DND-41 (cell line): ENCODE data around the gene TACR1.
A peak's percentile ranks its signal among the peaks of the same experiment; 100 is the strongest.
"Not testable (repeated sequence)": the region's sequence is repeated elsewhere in the genome, so short reads cannot be mapped to it uniquely, and the experiment has no call there.

Source experiments
- ATAC-seq: fragments of 200-7000 bp; cut with Tn5 transposase; 3 replicates; pipeline ENCODE4 v1.9.1; 2021; ENCODE audit warnings: low read depth; ENCODE audit not compliant: insufficient read depth
- DNase-seq: peaks from one replicate; pipeline ENCODE4 v3.0.0-alpha.2; 2020
- H2AFZ ChIP-seq: 2 replicates; pipeline ENCODE4 v1.6.0; 2012; ENCODE audit warnings: low read depth, low read length
- H3K27ac ChIP-seq: 2 replicates; pipeline ENCODE4 v1.5.1; 2012; ENCODE audit warnings: low read length, inconsistent platforms
- H3K27me3 ChIP-seq: fragments of 200-600 bp; sonication (generic); 2 replicates; pipeline ENCODE4 v1.6.0; 2012; ENCODE audit warnings: low read length, mild to moderate bottlenecking, inconsistent platforms; ENCODE audit not compliant: insufficient read depth, poor library complexity
- H3K36me3 ChIP-seq: 2 replicates; pipeline ENCODE4 v1.5.1; 2012; ENCODE audit warnings: low read length, inconsistent platforms; ENCODE audit not compliant: insufficient read depth
- H3K4me1 ChIP-seq: 2 replicates; pipeline ENCODE4 v1.5.1; 2012; ENCODE audit warnings: mild to moderate bottlenecking, low read length; ENCODE audit not compliant: insufficient read depth
- H3K4me2 ChIP-seq: 2 replicates; pipeline ENCODE4 v1.6.0; 2012; ENCODE audit warnings: mild to moderate bottlenecking, moderate library complexity, low read length, inconsistent platforms; ENCODE audit not compliant: insufficient read depth
- H3K4me3 ChIP-seq, 2 experiments: fragments of 200-600 bp in 1 of 2; shearing (Covaris generic) in 1 of 2; 2 replicates each; pipeline ENCODE4 v1.5.1; 2012 to 2016; ENCODE audit warnings: inconsistent platforms in 2 of 2, low read length in 2 of 2, mild to moderate bottlenecking in 2 of 2, low read depth in 1 of 2, moderate library complexity in 1 of 2
- H3K79me2 ChIP-seq: 2 replicates; pipeline ENCODE4 v1.6.0; 2012; ENCODE audit warnings: low read length, inconsistent platforms; ENCODE audit not compliant: insufficient read depth
- H3K9ac ChIP-seq: 2 replicates; pipeline ENCODE4 v1.6.0; 2012; ENCODE audit warnings: low read depth, mild to moderate bottlenecking, inconsistent platforms, low read length, moderate library complexity
- H3K9me3 ChIP-seq: 2 replicates; pipeline ENCODE4 v1.5.1; 2012; ENCODE audit warnings: low read length, moderate library complexity, mild to moderate bottlenecking, inconsistent platforms; ENCODE audit not compliant: insufficient read depth, severe bottlenecking
- H4K20me1 ChIP-seq: 2 replicates; pipeline ENCODE4 v1.6.0; 2012; ENCODE audit warnings: low read length; ENCODE audit not compliant: insufficient read depth
- EZH2 ChIP-seq: IDR thresholded peaks from 3 replicates; pipeline ENCODE4 v1.6.1; 2012; ENCODE audit warnings: borderline replicate concordance, low read depth, mild to moderate bottlenecking, moderate library complexity, low read length, inconsistent platforms; ENCODE audit not compliant: severe bottlenecking
- TF ChIP-seq, protein P1 (sequence below): IDR thresholded peaks from 2 replicates; pipeline ENCODE4 v1.5.1; 2012; ENCODE audit warnings: borderline replicate concordance, low read length, moderate library complexity, mild to moderate bottlenecking; ENCODE audit not compliant: poor library complexity, severe bottlenecking; ENCODE audit errors: extremely low read depth

TACR1 gene

DNA sequence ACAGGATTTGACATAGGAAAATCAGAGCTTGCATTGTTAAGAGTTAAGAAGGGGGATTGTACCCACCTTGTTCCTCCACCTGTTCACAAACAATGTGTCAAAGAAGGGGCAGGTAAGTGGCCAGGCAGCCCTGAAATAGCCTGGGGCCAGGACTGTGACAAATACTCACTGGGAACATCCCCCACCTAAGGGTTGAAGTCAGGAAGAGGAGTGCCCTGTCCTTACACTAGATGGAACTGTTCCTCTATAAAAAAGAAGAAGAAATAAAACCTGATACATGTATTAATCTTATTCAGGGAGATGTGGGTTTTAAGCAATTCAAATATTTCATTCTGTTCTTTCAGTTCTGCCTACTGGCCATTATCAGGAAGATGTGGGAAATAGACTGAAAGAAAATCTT lies 41.9 kb downstream of the TACR1 start:
- DNase-seq: no peak

DNA sequence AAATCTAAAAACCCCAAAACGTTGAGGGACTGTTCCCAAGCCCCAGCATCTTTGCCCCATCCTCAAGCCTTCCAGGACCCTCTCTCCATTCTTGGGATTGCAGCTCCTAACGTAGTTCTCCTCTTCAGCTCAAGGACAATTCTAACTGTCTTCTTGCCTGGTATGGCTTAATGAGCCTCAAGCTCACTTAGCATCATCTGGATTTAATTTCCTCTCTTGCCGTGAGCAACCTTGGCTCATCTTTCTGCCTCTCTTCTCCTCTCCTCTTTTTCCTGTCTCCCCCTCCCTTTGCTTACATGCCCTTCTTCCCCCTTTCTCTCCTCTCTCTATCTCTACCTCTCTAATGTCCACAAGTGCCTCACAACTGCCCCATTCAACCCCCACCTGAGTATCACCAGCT lies 44.2 kb downstream of the TACR1 start:
- Histone ChIP-seq H3K79me2 (no peaks in the 10 kb centered on the region), H3K4me3 (no peak overlapping the region), H3K27me3 (no peaks in the 10 kb centered on the region), H3K9me3 (no peaks in the 10 kb centered on the region), H3K4me1 (no peaks in the 10 kb centered on the region), H3K4me2 (no peak overlapping the region), H2AFZ (no peak overlapping the region), H3K27ac (no peak overlapping the region), H3K9ac (no peak overlapping the region), H4K20me1 (no peaks in the 10 kb centered on the region), H3K36me3 (no peaks in the 10 kb centered on the region)
- TF ChIP-seq, protein P1, sequence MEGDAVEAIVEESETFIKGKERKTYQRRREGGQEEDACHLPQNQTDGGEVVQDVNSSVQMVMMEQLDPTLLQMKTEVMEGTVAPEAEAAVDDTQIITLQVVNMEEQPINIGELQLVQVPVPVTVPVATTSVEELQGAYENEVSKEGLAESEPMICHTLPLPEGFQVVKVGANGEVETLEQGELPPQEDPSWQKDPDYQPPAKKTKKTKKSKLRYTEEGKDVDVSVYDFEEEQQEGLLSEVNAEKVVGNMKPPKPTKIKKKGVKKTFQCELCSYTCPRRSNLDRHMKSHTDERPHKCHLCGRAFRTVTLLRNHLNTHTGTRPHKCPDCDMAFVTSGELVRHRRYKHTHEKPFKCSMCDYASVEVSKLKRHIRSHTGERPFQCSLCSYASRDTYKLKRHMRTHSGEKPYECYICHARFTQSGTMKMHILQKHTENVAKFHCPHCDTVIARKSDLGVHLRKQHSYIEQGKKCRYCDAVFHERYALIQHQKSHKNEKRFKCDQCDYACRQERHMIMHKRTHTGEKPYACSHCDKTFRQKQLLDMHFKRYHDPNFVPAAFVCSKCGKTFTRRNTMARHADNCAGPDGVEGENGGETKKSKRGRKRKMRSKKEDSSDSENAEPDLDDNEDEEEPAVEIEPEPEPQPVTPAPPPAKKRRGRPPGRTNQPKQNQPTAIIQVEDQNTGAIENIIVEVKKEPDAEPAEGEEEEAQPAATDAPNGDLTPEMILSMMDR: no peak
- TF ChIP-seq EZH2: no peak
- no peak for DNase-seq
- no peak for ATAC-seq

More for the DNA sequence above, 41.9 kb downstream of the TACR1 start:
- H2AFZ ChIP-seq: no peak overlapping the region
- no peaks in the 10 kb centered on the region for H4K20me1 ChIP-seq
- H3K27ac ChIP-seq: no peak overlapping the region
- H3K79me2 ChIP-seq: no peaks in the 10 kb centered on the region
- no peaks in the 10 kb centered on the region for H3K4me1 ChIP-seq
- no peaks in the 10 kb centered on the region for H3K27me3 ChIP-seq
- H3K36me3 ChIP-seq: no peaks in the 10 kb centered on the region
- ATAC-seq: no peak
- H3K9ac ChIP-seq: no peak overlapping the region
- H3K9me3 ChIP-seq: no peaks in the 10 kb centered on the region
- no peak for TF ChIP-seq EZH2
- TF ChIP-seq, protein P1: peak; percentile 46
- H3K4me3 ChIP-seq: no peak overlapping the region
- no peak overlapping the region for H3K4me2 ChIP-seq

DNA sequence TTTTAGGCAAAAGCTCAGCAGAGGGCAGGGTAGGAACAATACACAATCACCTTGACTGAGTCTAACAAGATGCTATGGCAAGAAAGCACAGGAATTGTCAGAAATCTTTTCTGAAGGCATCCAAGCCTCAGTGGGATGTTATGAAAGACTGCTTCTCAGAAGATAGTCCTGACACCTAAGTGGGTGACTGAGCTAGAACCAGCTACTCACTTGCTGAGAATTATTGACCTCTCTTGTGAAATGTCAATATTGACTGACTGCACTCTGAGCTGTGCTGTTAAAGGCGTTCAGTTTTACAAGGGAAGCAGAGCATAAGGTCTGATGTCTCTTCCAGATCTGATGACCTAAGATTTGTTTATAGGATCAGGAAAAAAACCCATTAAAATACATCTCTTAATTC lies 46.1 kb downstream of the TACR1 start:
- no peak overlapping the region for H2AFZ ChIP-seq
- no peak for DNase-seq
- no peak overlapping the region for H3K4me3 ChIP-seq
- H3K79me2 ChIP-seq: no peaks in the 10 kb centered on the region
- TF ChIP-seq, protein P1: no peak
- no peak for TF ChIP-seq EZH2
- no peaks in the 10 kb centered on the region for H3K27me3 ChIP-seq
- H3K4me2 ChIP-seq: no peak overlapping the region
- H3K27ac ChIP-seq: no peak overlapping the region
- H3K36me3 ChIP-seq: no peaks in the 10 kb centered on the region
- no peaks in the 10 kb centered on the region for H3K9me3 ChIP-seq
- H3K9ac ChIP-seq: no peak overlapping the region
- H4K20me1 ChIP-seq: no peaks in the 10 kb centered on the region
- no peaks in the 10 kb centered on the region for H3K4me1 ChIP-seq
- no peak for ATAC-seq

DNA sequence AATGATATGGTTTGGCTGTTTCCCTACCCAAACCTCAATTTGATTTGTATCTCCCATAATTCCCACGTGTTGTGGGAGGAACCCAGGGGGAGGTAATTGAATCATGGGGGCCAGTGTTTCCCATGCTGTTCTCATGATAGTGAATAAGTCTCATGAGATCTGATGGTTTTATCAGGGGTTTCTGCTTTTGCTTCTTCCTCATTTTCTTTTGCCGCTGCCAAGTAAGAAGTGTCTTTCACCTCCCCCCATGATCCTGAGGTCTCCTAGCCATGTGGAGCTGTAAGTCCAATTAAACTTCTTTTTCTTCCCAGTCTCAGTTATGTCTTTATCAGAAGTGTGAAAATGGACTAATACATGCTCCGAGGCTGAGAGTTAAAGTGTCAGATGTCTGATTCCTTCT lies 47.1 kb downstream of the TACR1 start:
- not testable (repeated sequence) for H3K9me3 ChIP-seq, H3K27me3 ChIP-seq, H3K27ac ChIP-seq, H3K4me1 ChIP-seq, H3K79me2 ChIP-seq, ATAC-seq, H4K20me1 ChIP-seq, H3K9ac ChIP-seq, H3K4me2 ChIP-seq, DNase-seq, H2AFZ ChIP-seq, H3K36me3 ChIP-seq, H3K4me3 ChIP-seq

DNA sequence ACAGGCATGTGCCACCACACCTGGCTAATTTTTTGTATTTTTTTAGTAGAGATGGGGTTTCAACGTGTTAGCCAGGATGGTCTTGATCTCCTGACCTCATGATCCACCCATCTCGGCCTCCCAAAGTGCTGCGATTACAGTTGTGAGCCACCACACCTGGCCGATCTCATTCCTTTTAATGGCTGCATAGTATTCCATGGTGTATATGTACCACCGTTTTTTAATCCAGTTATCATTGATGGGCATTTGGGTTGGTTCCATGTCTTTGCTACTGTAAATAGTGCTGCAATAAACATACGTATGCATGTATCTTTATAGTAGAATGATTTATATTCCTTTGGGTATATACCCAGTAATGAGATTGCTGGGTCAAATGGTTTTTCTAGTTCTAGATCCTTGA lies 51.4 kb downstream of the TACR1 start:
- H3K36me3 ChIP-seq, H4K20me1 ChIP-seq, H3K79me2 ChIP-seq, H2AFZ ChIP-seq, H3K27me3 ChIP-seq, H3K4me3 ChIP-seq, ATAC-seq, DNase-seq, H3K4me1 ChIP-seq, H3K9ac ChIP-seq, H3K27ac ChIP-seq, H3K4me2 ChIP-seq, H3K9me3 ChIP-seq: not testable (repeated sequence)
